Spinal cord (tissue), 10 donors: ENCODE results near the gene CEP68. TPM values are rescaled to one million over a fixed set of nuclear protein-coding genes. Genes with fewer than 3 reads are reported as not detected.

Experiments
- DNase-seq, 6 donors: peaks; one replicate each; pipeline versions ENCODE4 v3.0.0 to v3.0.0-alpha.2; 2013 to 2015; ENCODE audit warnings: low spot score in 6 of 6, low read depth in 4 of 6
- H3K27ac ChIP-seq: one replicate; pipeline ENCODE4 v1.5.1; 2013; ENCODE audit warnings: low read depth, low read length, control low read depth
- H3K27me3 ChIP-seq: one replicate; pipeline ENCODE4 v1.6.1; 2013; ENCODE audit warnings: low read length; ENCODE audit not compliant: control insufficient read depth, insufficient read depth
- H3K36me3 ChIP-seq: one replicate; pipeline ENCODE4 v1.6.1; 2013; ENCODE audit warnings: low read length; ENCODE audit not compliant: control insufficient read depth, insufficient read depth
- H3K4me1 ChIP-seq: one replicate; pipeline ENCODE4 v1.6.1; 2013; ENCODE audit warnings: low read length; ENCODE audit not compliant: control insufficient read depth, insufficient read depth
- H3K4me3 ChIP-seq: one replicate; pipeline ENCODE4 v1.5.1; 2013; ENCODE audit warnings: low read depth, low read length, control low read depth
- H3K9me3 ChIP-seq: one replicate; pipeline ENCODE4 v1.6.1; 2013; ENCODE audit warnings: low read length; ENCODE audit not compliant: control insufficient read depth, insufficient read depth
- WGBS: methylation state at CpG from one replicate; pipeline ENCODE4 v1.1.5; 2013; ENCODE audit warnings: missing lambda C conversion rate; ENCODE audit not compliant: insufficient coverage; 5-methylcytosine and 5-hydroxymethylcytosine counted together
- polyA plus RNA-seq, 2 donors: library from polyadenylated mRNA; unstranded; fragments of 120-200 nt; gene quantifications; one replicate each; pipeline ENCODE4 v1.2.1, GENCODE V29; 2013; ENCODE audit not compliant: insufficient read length in 2 of 2
- total RNA-seq, 2 donors: library from RNA; depleted of rRNA in 1 of 2; stranded (reverse); fragments of 120-200 nt in 1 of 2; fragments of >200 nt in 1 of 2; gene quantifications; one replicate each; pipeline versions ENCODE4 v1.2.3 to v1.2.4, GENCODE V29; 2013 to 2014
- donor health status: healthy.

Gene CEP68
- total and polyA plus RNA-seq, 4 donors: 30.0 to 39.2 (median 33.6) TPM

GRCh38 chr2:65098741-65099140 is 42.5 kb downstream of the CEP68 start:
- Histone ChIP-seq H3K27ac (no peak overlapping the region), H3K27me3 (no peaks in the 10 kb centered on the region), H3K4me1 (no peaks in the 10 kb centered on the region), H3K9me3 (no peaks in the 10 kb centered on the region), H3K36me3 (peaks cover 31% of the 10 kb centered on the region), H3K4me3 (no peak overlapping the region)
- no peak for DNase-seq
- WGBS: 100% methylated on average over 1 of the region's 5 CpGs

- no peak overlapping the region for H3K4me3 ChIP-seq
- H3K27me3 ChIP-seq: no peaks in the 10 kb centered on the region
- H3K36me3 ChIP-seq: peaks cover 22% of the 10 kb centered on the region
- 95% methylated on average over 2 of the region's 3 CpGs for WGBS
- no peak for DNase-seq
- H3K27ac ChIP-seq: no peak overlapping the region
- no peaks in the 10 kb centered on the region for H3K4me1 ChIP-seq
- H3K9me3 ChIP-seq: no peaks in the 10 kb centered on the region
Observed at GRCh38 chr2:65101071-65101470, 44.9 kb downstream of the CEP68 start.

- WGBS: 70% methylated on average over 2 of the region's 6 CpGs
- H3K9me3 ChIP-seq: no peaks in the 10 kb centered on the region
- H3K36me3 ChIP-seq: peaks cover 22% of the 10 kb centered on the region
- no peak overlapping the region for H3K27ac ChIP-seq
- no peaks in the 10 kb centered on the region for H3K27me3 ChIP-seq
- peak in 1 of 6 donors; percentile 50 for DNase-seq
- H3K4me1 ChIP-seq: no peaks in the 10 kb centered on the region
- no peak overlapping the region for H3K4me3 ChIP-seq
Observed at GRCh38 chr2:65103013-65103715, 46.9 kb downstream of the CEP68 start.

GRCh38 chr2:65107530-65107929 is 51.3 kb downstream of the CEP68 start:
- no peak overlapping the region for H3K27ac ChIP-seq
- H3K36me3 ChIP-seq: peaks cover 11% of the 10 kb centered on the region
- DNase-seq: no peak
- H3K4me1 ChIP-seq: no peaks in the 10 kb centered on the region
- no peaks in the 10 kb centered on the region for H3K9me3 ChIP-seq
- H3K27me3 ChIP-seq: no peaks in the 10 kb centered on the region
- WGBS: 100% methylated on average over 3 of the region's 5 CpGs
- H3K4me3 ChIP-seq: no peak overlapping the region

GRCh38 chr2:65108780-65109179 is 52.6 kb downstream of the CEP68 start:
- Histone ChIP-seq H3K9me3 (no peaks in the 10 kb centered on the region), H3K4me3 (no peak overlapping the region), H3K4me1 (no peaks in the 10 kb centered on the region), H3K36me3 (peaks cover 5% of the 10 kb centered on the region), H3K27me3 (no peaks in the 10 kb centered on the region), H3K27ac (no peak overlapping the region)
- WGBS: 100% methylated on average over 1 of the region's 6 CpGs
- DNase-seq: no peak

GRCh38 chr2:65112633-65113032 is 56.4 kb downstream of the CEP68 start:
- H3K4me3 ChIP-seq: no peak overlapping the region
- H3K36me3 ChIP-seq: peaks cover 2% of the 10 kb centered on the region
- 28% methylated on average over 2 of the region's 3 CpGs for WGBS
- no peak overlapping the region for H3K27ac ChIP-seq
- no peaks in the 10 kb centered on the region for H3K9me3 ChIP-seq
- no peak for DNase-seq
- no peaks in the 10 kb centered on the region for H3K27me3 ChIP-seq
- no peaks in the 10 kb centered on the region for H3K4me1 ChIP-seq

- Histone ChIP-seq H3K36me3 (peaks cover 2% of the 10 kb centered on the region), H3K4me1 (no peaks in the 10 kb centered on the region)
- WGBS: no CpG with 5 or more reads among the region's 4 CpGs
Observed at GRCh38 chr2:65113229-65113628, 57.0 kb downstream of the CEP68 start.

GRCh38 chr2:65113816-65114215 is 57.6 kb downstream of the CEP68 start:
- no peak for DNase-seq
- H3K27ac ChIP-seq: no peak overlapping the region
- no peaks in the 10 kb centered on the region for H3K27me3 ChIP-seq
- no peak overlapping the region for H3K4me3 ChIP-seq
- no peaks in the 10 kb centered on the region for H3K9me3 ChIP-seq
- no peaks in the 10 kb centered on the region for H3K4me1 ChIP-seq
- H3K36me3 ChIP-seq: peaks cover 2% of the 10 kb centered on the region
- WGBS: no CpG with 5 or more reads among the region's 2 CpGs

More at GRCh38 chr2:65113229-65113628, 57.0 kb downstream of the CEP68 start:
- H3K4me3 ChIP-seq: no peak overlapping the region
- no peaks in the 10 kb centered on the region for H3K9me3 ChIP-seq
- no peak overlapping the region for H3K27ac ChIP-seq
- DNase-seq: no peak
- no peaks in the 10 kb centered on the region for H3K27me3 ChIP-seq

GRCh38 chr2:65114921-65115320 is 58.7 kb downstream of the CEP68 start:
- H3K27ac ChIP-seq: no peak overlapping the region
- no peaks in the 10 kb centered on the region for H3K4me1 ChIP-seq
- H3K4me3 ChIP-seq: no peak overlapping the region
- no peaks in the 10 kb centered on the region for H3K9me3 ChIP-seq
- H3K36me3 ChIP-seq: peaks cover 2% of the 10 kb centered on the region
- no peak for DNase-seq
- H3K27me3 ChIP-seq: no peaks in the 10 kb centered on the region

- no peaks in the 10 kb centered on the region for H3K9me3 ChIP-seq
- H3K4me1 ChIP-seq: peaks cover under 1% of the 10 kb centered on the region
- no peak overlapping the region for H3K4me3 ChIP-seq
- no peak overlapping the region for H3K27ac ChIP-seq
- H3K27me3 ChIP-seq: no peaks in the 10 kb centered on the region
- no peaks in the 10 kb centered on the region for H3K36me3 ChIP-seq
- no peak for DNase-seq
Observed at GRCh38 chr2:65116645-65117044, 60.4 kb downstream of the CEP68 start.
